H1 (cell line): ENCODE data around the gene MRPL50. TPM values are rescaled to one million over a fixed set of nuclear protein-coding genes. Genes with fewer than 3 reads are reported as not detected.

Experiments used
- CTCF ChIA-PET: fragments of 300-600 bp; sonication (Branson Sonifier 250); formaldehyde crosslinking; loops from one replicate; lab custom pipeline; 2021; ENCODE audit not compliant: partially characterized antibody; lab: Charles Lee
- POLR2A ChIA-PET: fragments of 300-600 bp; sonication (Branson Sonifier 250); formaldehyde crosslinking; loops from one replicate; lab custom pipeline; 2021; ENCODE audit warnings: inconsistent platforms; ENCODE audit not compliant: partially characterized antibody; lab: Charles Lee
- DNase-seq, 2 experiments: peaks; one replicate each; pipeline versions ENCODE4 v3.0.0 to v3.0.0-alpha.2; 2010 to 2022; ENCODE audit warnings: low spot score in 2 of 2, low read depth in 1 of 2, mixed read lengths in 1 of 2
- FAIRE-seq: peaks from 2 replicates; lab custom pipeline; 2011; peaks lifted over from hg19 to GRCh38; lab: Jason Lieb, UNC
- H2AFZ ChIP-seq: 2 replicates; pipeline ENCODE4 v1.8.1; 2012; ENCODE audit warnings: low read length, inconsistent platforms
- H2AK5ac ChIP-seq: 2 replicates; pipeline ENCODE4 v1.6.1; 2013; ENCODE audit warnings: low read depth, low read length
- H2BK120ac ChIP-seq: replicated peaks from 2 replicates; pipeline ENCODE3; 2013; ENCODE audit warnings: low read depth, low read length, inconsistent platforms
- H2BK12ac ChIP-seq: 2 replicates; pipeline ENCODE4 v1.6.1; 2013; ENCODE audit warnings: low read depth, low read length
- H2BK15ac ChIP-seq: 2 replicates; pipeline ENCODE4 v1.6.1; 2013; ENCODE audit warnings: low read length
- H2BK20ac ChIP-seq: 2 replicates; pipeline ENCODE4 v1.6.1; 2013; ENCODE audit warnings: low read length
- H2BK5ac ChIP-seq: 2 replicates; pipeline ENCODE4 v1.6.1; 2013; ENCODE audit warnings: low read depth, low read length
- H3K14ac ChIP-seq: 2 replicates; pipeline ENCODE4 v1.6.1; 2013; ENCODE audit warnings: inconsistent platforms; ENCODE audit not compliant: insufficient read length
- H3K18ac ChIP-seq: 2 replicates; pipeline ENCODE4 v1.6.1; 2013; ENCODE audit warnings: low read length; ENCODE audit errors: extremely low read depth
- H3K23ac ChIP-seq: 2 replicates; pipeline ENCODE4 v1.6.1; 2013; ENCODE audit warnings: inconsistent platforms; ENCODE audit not compliant: insufficient read length
- H3K23me2 ChIP-seq: 2 replicates; pipeline ENCODE4 v1.6.1; 2013; ENCODE audit warnings: low read depth, low read length
- H3K27ac ChIP-seq: 2 replicates; pipeline ENCODE4 v1.6.1; 2011; ENCODE audit warnings: low read depth, low read length, inconsistent platforms
- H3K27me3 ChIP-seq, 4 experiments: replicated peaks in 1 of 4; 1 replicate in 1 of 4; 2 replicates in 3 of 4; pipeline versions ENCODE4 v1.6.1 to v1.8.1; 2011 to 2013; ENCODE audit warnings: low read length in 3 of 4, mild to moderate bottlenecking in 3 of 4, inconsistent platforms in 2 of 4, mixed read lengths in 2 of 4, moderate library complexity in 1 of 4; ENCODE audit not compliant: control insufficient read depth in 3 of 4, insufficient read depth in 3 of 4; ENCODE audit errors: extremely low read depth in 1 of 4
- H3K36me3 ChIP-seq, 4 experiments: 2 replicates each; pipeline versions ENCODE4 v1.6.1 to v1.8.1; 2011 to 2013; ENCODE audit warnings: mild to moderate bottlenecking in 4 of 4, low read length in 3 of 4, moderate library complexity in 2 of 4, control low read depth in 1 of 4, inconsistent platforms in 1 of 4; ENCODE audit not compliant: insufficient read depth in 4 of 4, control insufficient read depth in 2 of 4
- H3K4ac ChIP-seq: replicated peaks from 2 replicates; pipeline ENCODE3; 2013; ENCODE audit warnings: low read length, low read depth, mixed read lengths, inconsistent platforms; ENCODE audit not compliant: insufficient read length
- H3K4me1 ChIP-seq, 4 experiments: replicated peaks in 1 of 4; 1 replicate in 1 of 4; 2 replicates in 3 of 4; pipeline versions ENCODE4 v1.6.1 to v1.8.1; 2011 to 2013; ENCODE audit warnings: low read length in 3 of 4, inconsistent platforms in 2 of 4, mixed read lengths in 1 of 4; ENCODE audit not compliant: insufficient read depth in 4 of 4, control insufficient read depth in 3 of 4
- H3K4me2 ChIP-seq, 2 experiments: 2 replicates each; pipeline versions ENCODE4 v1.6.1 to v1.8.1; 2011 to 2013; ENCODE audit warnings: low read depth in 2 of 2, low read length in 2 of 2, control low read depth in 1 of 2, inconsistent platforms in 1 of 2, mild to moderate bottlenecking in 1 of 2; ENCODE audit not compliant: insufficient read depth in 1 of 2
- H3K4me3 ChIP-seq, 4 experiments: fragments of 200-600, 300-600 bp in 1 of 4; sonication (generic), shearing (Covaris generic), sonication (Bioruptor Twin) in 1 of 4; 2 replicates each; pipeline versions ENCODE4 v1.5.1 to v1.8.1; 2011 to 2016; ENCODE audit warnings: low read length in 4 of 4, low read depth in 3 of 4, control low read depth in 2 of 4, inconsistent platforms in 2 of 4, mild to moderate bottlenecking in 2 of 4, mixed read lengths in 1 of 4, moderate library complexity in 1 of 4; ENCODE audit not compliant: insufficient read depth in 2 of 4; ENCODE audit errors: extremely low read depth in 1 of 4
- H3K56ac ChIP-seq: replicated peaks from 2 replicates; pipeline ENCODE3; 2013; ENCODE audit warnings: low read depth, mild to moderate bottlenecking, mixed read lengths, low read length, inconsistent platforms; ENCODE audit not compliant: insufficient read length
- H3K79me1 ChIP-seq: 2 replicates; pipeline ENCODE4 v1.6.1; 2013; ENCODE audit warnings: low read depth, low read length, control low read depth
- H3K79me2 ChIP-seq, 2 experiments: 2 replicates each; pipeline versions ENCODE4 v1.6.1 to v1.8.1; 2012 to 2013; ENCODE audit warnings: low read length in 2 of 2, mild to moderate bottlenecking in 2 of 2, inconsistent platforms in 1 of 2; ENCODE audit not compliant: insufficient read depth in 2 of 2, control insufficient read depth in 1 of 2
- H3K9ac ChIP-seq, 4 experiments: replicated peaks in 1 of 4; 1 replicate in 1 of 4; 2 replicates in 3 of 4; pipeline versions ENCODE4 v1.6.1 to v1.8.1; 2011 to 2013; ENCODE audit warnings: low read depth in 3 of 4, low read length in 3 of 4, control low read depth in 2 of 4, mild to moderate bottlenecking in 2 of 4, moderate library complexity in 2 of 4, inconsistent platforms in 1 of 4; ENCODE audit errors: extremely low read depth in 1 of 4
- H3K9me3 ChIP-seq, 2 experiments: 2 replicates each; pipeline versions ENCODE4 v1.6.1 to v1.8.1; 2012 to 2013; ENCODE audit warnings: mild to moderate bottlenecking in 2 of 2, moderate library complexity in 2 of 2, control low read depth in 1 of 2, inconsistent platforms in 1 of 2, low read depth in 1 of 2, low read length in 1 of 2, mixed read lengths in 1 of 2; ENCODE audit not compliant: insufficient read depth in 2 of 2
- H4K20me1 ChIP-seq, 2 experiments: replicated peaks in 1 of 2; 2 replicates each; pipeline versions ENCODE3 to v1.8.1; 2011 to 2013; ENCODE audit warnings: inconsistent platforms in 2 of 2, low read length in 2 of 2, mild to moderate bottlenecking in 1 of 2; ENCODE audit not compliant: insufficient read depth in 2 of 2, control insufficient read depth in 1 of 2
- H4K5ac ChIP-seq: 2 replicates; pipeline ENCODE4 v1.6.1; 2013; ENCODE audit warnings: low read length, low read depth, mixed read lengths, inconsistent platforms; ENCODE audit not compliant: insufficient read length
- H4K8ac ChIP-seq: 2 replicates; pipeline ENCODE4 v1.8.0; 2013; ENCODE audit warnings: mild to moderate bottlenecking, moderate library complexity, low read length, inconsistent platforms; ENCODE audit not compliant: insufficient read depth; ENCODE audit errors: extremely low read depth
- H4K91ac ChIP-seq: replicated peaks from 2 replicates; pipeline ENCODE3; 2013; ENCODE audit warnings: low read length, mixed read lengths, inconsistent platforms; ENCODE audit not compliant: insufficient read length
- ATF2 ChIP-seq: IDR thresholded peaks from 2 replicates; pipeline ENCODE4 v1.6.1; 2012; ENCODE audit warnings: low read length, inconsistent platforms
- BCL11A ChIP-seq, 2 experiments: IDR thresholded peaks; one replicate each; pipeline ENCODE4 v1.6.1; 2011; ENCODE audit warnings: low read depth in 2 of 2, low read length in 2 of 2, mild to moderate bottlenecking in 2 of 2
- CHD1 ChIP-seq: IDR thresholded peaks from 2 replicates; pipeline ENCODE4 v1.6.1; 2012; ENCODE audit warnings: low read depth, low read length, improper control_type of control experiment
- CHD2 ChIP-seq: IDR thresholded peaks from 2 replicates; pipeline ENCODE4 v1.6.1; 2012; ENCODE audit warnings: low read length, improper control_type of control experiment
- FOSL1 ChIP-seq: IDR thresholded peaks from 2 replicates; pipeline ENCODE4 v1.6.1; 2011; ENCODE audit warnings: mild to moderate bottlenecking, low read depth, low read length, moderate library complexity; ENCODE audit not compliant: insufficient read depth
- KDM1A ChIP-seq: fragments of 200-600, 300-600 bp; sonication (generic); IDR thresholded peaks from 2 replicates; pipeline ENCODE4 v1.7.1; 2016; ENCODE audit warnings: mild to moderate bottlenecking, low read length, borderline replicate concordance
- MAFK ChIP-seq: IDR thresholded peaks from 2 replicates; pipeline ENCODE4 v1.6.1; 2012; ENCODE audit warnings: low read depth, mild to moderate bottlenecking, improper control_type of control experiment, low read length
- POLR2A ChIP-seq, 2 experiments: IDR thresholded peaks; 1 replicate in 1 of 2; 2 replicates in 1 of 2; pipeline ENCODE4 v1.6.1; 2011; ENCODE audit warnings: low read depth in 2 of 2, low read length in 2 of 2, mild to moderate bottlenecking in 2 of 2; ENCODE audit errors: control extremely low read depth in 1 of 2
- POLR2AphosphoS5 ChIP-seq: IDR thresholded peaks from 2 replicates; pipeline ENCODE4 v1.6.1; 2011; ENCODE audit warnings: low read depth, low read length
- RXRA ChIP-seq: IDR thresholded peaks from 2 replicates; pipeline ENCODE4 v1.6.1; 2011; ENCODE audit warnings: low read depth, mild to moderate bottlenecking, low read length, moderate library complexity; ENCODE audit not compliant: insufficient read depth
- SAP30 ChIP-seq: fragments of 300-600 bp; sonication (generic); IDR thresholded peaks from 2 replicates; pipeline ENCODE4 v1.7.1; 2012; ENCODE audit warnings: low read length, moderate library complexity, mild to moderate bottlenecking, inconsistent platforms; ENCODE audit not compliant: insufficient read depth, insufficient replicate concordance
- TCF12 ChIP-seq: IDR thresholded peaks from 2 replicates; pipeline ENCODE4 v1.6.1; 2011; ENCODE audit warnings: low read depth, mild to moderate bottlenecking, low read length
- USF2 ChIP-seq: IDR thresholded peaks from 2 replicates; pipeline ENCODE4 v1.6.1; 2011; ENCODE audit warnings: low read length, improper control_type of control experiment
- polyA plus RNA-seq, 7 experiments: library from polyadenylated mRNA; depleted of rRNA in 3 of 7; stranded (reverse) in 5 of 7; unstranded in 2 of 7; fragments of >200 nt in 5 of 7; fragments of 200-250 nt in 2 of 7; gene quantifications; 1 replicate in 5 of 7; 2 replicates in 1 of 7; 4 replicates in 1 of 7; pipeline versions ENCODE4 v1.2.1 to v1.2.3, GENCODE V29; 2011 to 2013; ENCODE audit warnings: missing spikeins in 2 of 7, mixed read lengths in 2 of 7
- total RNA-seq: library from RNA; stranded (reverse); fragmentation: NEBNext Ultra II Directional; extraction: Animal tissue kit (Norgen Biotek cat#: 25700); gene quantifications from 2 replicates; pipeline ENCODE4 v1.2.1, GENCODE V29; 2021

Gene MRPL50
- total and polyA plus RNA-seq, 2 of the 8 experiments (the other 6 are each of a cell fraction or from before 2014, with no cell fraction given), result 17.8 to 25.1 TPM

GRCh38 chr9:101414839-101415238, 16.4 kb upstream of the MRPL50 start:
- ChIA-PET POLR2A (interaction anchor here (1.8 kb wide), 1 partner anchor 17 kb away, joined by 4 read pairs; the partner anchor contains the start of genes MRPL50 and ZNF189), CTCF (interaction anchor here (0.8 kb wide), 1 partner anchor 44 kb away, joined by 3 read pairs; no protein-coding TSS in a partner anchor)

More at GRCh38 chr9:101414839-101415238, 16.4 kb upstream of the MRPL50 start:
- H2AFZ ChIP-seq, result no peak overlapping the region
- no peak overlapping the region for H2BK12ac ChIP-seq
- H3K4me2 ChIP-seq, result no peak overlapping the region
- H3K9me3 ChIP-seq, result peaks cover 16% of the 10 kb centered on the region in 2 experiments; a peak in 3 of 4 replicates
- H3K36me3 ChIP-seq, result peaks cover 0 to 8% (median under 1%) of the 10 kb centered on the region in 4 experiments; a peak in 2 of 8 replicates
- TF ChIP-seq TCF12 (no peak), CHD2 (no peak), MAFK (no peak), ATF2 (no peak), KDM1A (no peak), USF2 (no peak), FOSL1 (no peak), BCL11A (IDR thresholded peaks at IDR 0.05; ENCODE audit: low read depth in 2 of 2, low read length in 2 of 2) (no peak), CHD1 (no peak), POLR2A (IDR thresholded peaks at IDR 0.05; ENCODE audit: control extremely low read depth in 1 of 2, low read depth in 2 of 2, low read length in 2 of 2) (no peak), POLR2AphosphoS5 (no peak), SAP30 (no peak), RXRA (no peak)
- no peak overlapping the region for H3K27ac ChIP-seq
- H3K4ac ChIP-seq, result no peak overlapping the region
- no peak overlapping the region for H4K5ac ChIP-seq
- H3K56ac ChIP-seq, result no peak overlapping the region
- no peak overlapping the region for H3K9ac ChIP-seq
- no peaks in the 10 kb centered on the region for H3K79me1 ChIP-seq
- DNase-seq, result no peak
- no peak overlapping the region for H3K4me3 ChIP-seq
- no peak overlapping the region for H2AK5ac ChIP-seq
- no peak overlapping the region for H2BK120ac ChIP-seq
- no peak overlapping the region for H2BK5ac ChIP-seq
- no peak overlapping the region for H4K91ac ChIP-seq
- H3K14ac ChIP-seq, result no peak overlapping the region
- H3K79me2 ChIP-seq, result no peaks in the 10 kb centered on the region
- no peak overlapping the region for H2BK15ac ChIP-seq
- no peak for FAIRE-seq
- no peaks in the 10 kb centered on the region for H4K20me1 ChIP-seq
- no peak overlapping the region for H3K18ac ChIP-seq
- no peaks in the 10 kb centered on the region for H3K27me3 ChIP-seq
- no peak overlapping the region for H3K23ac ChIP-seq
- H3K23me2 ChIP-seq, result no peaks in the 10 kb centered on the region; the same call in 1 of the 2 replicates
- H2BK20ac ChIP-seq, result no peak overlapping the region
- H4K8ac ChIP-seq, result no peak overlapping the region
- H3K4me1 ChIP-seq, result no peaks in the 10 kb centered on the region
